Head of caudate nucleus (tissue), 42 donors: ENCODE measurements around the gene NFATC4.

Experiments
- DNase-seq, 42 donors: peaks; one replicate each; pipeline versions ENCODE4 v3.0.0 to v3.0.0-alpha.2; 2020 to 2021; ENCODE audit warnings: mixed read lengths in 7 of 42
- intact Hi-C: fragments of 100-400 bp; cut with DNase I; formaldehyde crosslinking; loops from one replicate; pipeline ENCODE4 v1.15.0; 2022

Gene NFATC4

GRCh38 chr14:24416932-24417619 is 49.1 kb downstream of the NFATC4 start:
- peak in 3 of 42 donors; percentile 1 to 25 (median 22) for DNase-seq
- intact Hi-C loops: no loop called here

GRCh38 chr14:24417832-24418491 is 50.0 kb downstream of the NFATC4 start:
- intact Hi-C loops: no loop called here

GRCh38 chr14:24418492-24418873 is 50.5 kb downstream of the NFATC4 start:
- intact Hi-C loops: no loop called here
- DNase-seq: peak in 3 of 42 donors; percentile 2 to 22 (median 15)

More at GRCh38 chr14:24417832-24418491, 50.0 kb downstream of the NFATC4 start:
- peak in 4 of 42 donors; percentile 5 to 19 (median 10) for DNase-seq

- intact Hi-C loops: no loop called here
- DNase-seq: no peak
Observed at GRCh38 chr14:24422261-24422660, 54.3 kb downstream of the NFATC4 start.

DNA sequence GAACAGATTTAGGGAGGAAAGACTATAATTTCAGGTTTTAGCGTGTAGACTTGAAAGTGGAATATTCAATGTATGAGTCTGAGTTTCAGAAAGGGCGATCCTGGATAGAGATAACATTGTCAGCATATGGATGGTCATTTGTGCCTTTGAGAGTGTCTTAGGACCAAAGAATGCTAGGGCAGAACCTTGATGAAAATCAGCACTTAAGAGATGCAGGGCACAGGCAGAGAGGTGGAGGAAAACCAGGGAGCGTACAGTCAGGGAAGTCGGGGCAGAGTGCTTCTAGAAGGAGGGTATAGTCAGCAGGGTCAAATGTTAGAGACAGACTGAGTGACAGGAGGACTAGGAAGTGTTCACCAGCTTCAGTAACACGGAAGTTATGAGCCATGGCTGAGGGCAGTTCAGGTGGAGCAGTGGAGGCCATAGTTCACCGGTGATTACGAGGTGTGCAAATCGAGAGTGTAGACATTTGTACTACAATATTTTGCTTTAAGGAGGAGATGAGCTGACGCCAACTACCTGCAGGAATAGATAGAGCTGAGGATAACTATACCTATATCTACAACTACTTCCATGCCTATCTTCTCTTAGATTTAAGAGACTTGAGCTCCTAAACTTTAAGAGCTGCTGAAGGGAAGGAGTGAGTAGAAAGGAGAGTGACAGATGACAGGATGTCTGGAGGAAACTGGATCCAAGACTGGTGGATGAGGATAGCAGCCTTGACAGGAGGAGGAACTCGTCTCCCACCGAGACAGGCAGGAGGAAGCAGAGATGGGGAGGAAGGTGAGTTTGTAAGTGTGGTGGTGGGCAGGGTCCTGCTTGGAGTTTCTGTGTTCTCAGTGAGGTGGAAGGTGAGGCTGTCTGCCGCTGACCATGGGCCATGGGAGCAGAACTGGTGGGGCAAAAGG is 55.0 kb downstream of the NFATC4 start:
- intact Hi-C loops: no loop called here
- DNase-seq: peak in 2 of 42 donors; percentile 0 to 11

DNA sequence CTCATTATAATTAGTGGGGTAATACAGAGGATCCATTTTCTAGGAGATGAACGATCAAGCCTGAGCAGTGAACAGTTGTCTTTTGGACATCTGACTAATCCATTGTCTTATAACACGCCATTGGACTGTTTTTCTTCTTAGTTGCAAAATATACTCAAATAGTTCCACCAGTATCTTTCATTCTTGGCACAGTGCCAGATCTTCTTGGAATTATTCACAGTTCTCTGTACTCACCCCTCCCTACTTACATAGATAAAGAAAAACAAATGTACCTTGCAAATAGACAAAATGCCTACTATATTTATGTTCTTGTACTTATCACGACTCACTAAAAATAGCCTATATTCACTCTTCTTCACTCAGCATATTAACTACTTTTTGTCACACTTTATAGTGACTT is 57.7 kb downstream of the NFATC4 start:
- intact Hi-C loops: no loop called here
- DNase-seq: peak in 1 of 42 donors; percentile 17

DNA sequence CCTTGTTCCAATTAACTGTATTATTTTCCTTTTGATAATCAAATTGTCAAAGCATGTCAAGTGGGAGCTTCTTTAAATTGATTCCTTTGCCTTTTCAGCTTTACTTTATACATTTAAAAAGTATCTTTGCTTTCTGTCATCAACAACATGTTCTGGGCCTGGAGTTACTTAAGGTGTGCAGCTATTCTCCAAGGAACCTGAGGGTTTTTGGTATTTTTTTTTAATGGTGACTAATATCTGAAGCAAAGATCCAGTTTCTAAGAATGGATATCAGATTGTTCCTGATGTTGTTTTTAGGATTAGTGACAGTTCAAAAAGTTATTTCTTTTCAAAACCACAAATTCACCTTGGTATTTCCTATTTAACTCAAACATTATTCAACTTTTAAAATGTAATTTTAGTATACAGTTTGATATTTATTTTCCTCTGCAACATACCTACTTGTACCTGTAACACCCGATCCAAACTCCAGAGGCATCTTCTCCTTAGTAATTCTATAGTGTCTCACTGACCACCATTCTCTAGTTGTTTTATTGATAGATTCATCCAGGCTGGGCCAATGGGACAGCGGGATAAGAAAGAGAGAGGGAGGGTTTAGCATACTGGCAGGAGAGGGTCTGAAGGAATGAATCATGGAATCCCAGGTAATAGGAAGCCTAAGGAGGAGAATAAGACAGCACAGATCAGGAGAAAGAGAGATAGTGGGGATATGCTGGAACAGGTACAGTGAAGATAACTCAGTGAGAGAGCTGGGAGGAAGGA is 58.3 kb downstream of the NFATC4 start:
- peak in 1 of 42 donors; percentile 21 for DNase-seq
- intact Hi-C loops: no loop called here

- peak in 1 of 42 donors; percentile 32 for DNase-seq
- intact Hi-C loops: no loop called here
Observed at GRCh38 chr14:24426912-24427536, 59.0 kb downstream of the NFATC4 start.

GRCh38 chr14:24427537-24428508 is 59.8 kb downstream of the NFATC4 start:
- intact Hi-C loops: no loop called here
- peak in 1 of 42 donors; percentile 36 for DNase-seq

DNA sequence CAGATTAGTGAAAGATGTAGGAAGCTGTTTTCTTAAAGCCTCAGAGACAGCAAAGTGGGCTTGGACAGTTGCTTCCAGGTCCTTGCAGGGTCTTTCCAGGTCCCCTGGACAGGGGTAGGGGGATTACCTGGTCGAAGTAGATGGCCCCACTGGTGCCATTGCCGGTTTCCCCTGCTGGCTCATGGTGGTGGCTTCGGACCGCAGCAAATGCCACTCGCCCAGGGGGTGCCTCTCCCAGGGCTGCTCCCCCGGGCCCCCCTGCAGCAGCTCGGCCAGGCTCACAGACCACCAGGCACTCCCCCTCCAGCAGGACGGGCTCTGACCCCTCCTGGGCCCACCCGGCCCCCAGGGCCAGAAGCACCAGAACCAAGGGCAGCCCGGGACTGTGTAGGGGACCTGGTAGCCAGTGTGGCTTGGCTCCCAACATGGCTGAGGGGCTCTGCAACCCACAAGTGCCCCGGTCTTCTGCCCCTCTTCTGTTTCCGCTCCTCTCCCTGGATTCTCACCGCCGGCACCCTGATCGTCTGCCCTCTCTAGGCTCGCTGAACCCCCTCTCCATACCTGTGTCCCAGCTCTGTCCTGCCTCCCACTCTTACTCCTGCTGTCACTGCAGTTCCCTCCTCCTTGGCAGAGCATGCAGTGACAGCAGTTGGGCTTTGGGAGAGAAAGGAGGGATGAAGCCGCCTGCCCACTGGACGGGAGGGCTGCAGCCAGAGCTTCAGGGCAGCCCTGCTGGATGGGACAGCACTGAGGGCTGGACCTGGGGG is 60.8 kb downstream of the NFATC4 start:
- intact Hi-C loops: no loop called here
- no peak for DNase-seq
